BLaER1 (cell line): ENCODE results near the gene GSTM2.
A peak's percentile ranks its signal among the peaks of the same experiment; 100 is the strongest.

Experiments used
- H3K27ac ChIP-seq: shearing (Covaris generic); formaldehyde crosslinking; 2 replicates; pipeline ENCODE4 v1.8.1; 2022
- H3K27me3 ChIP-seq: shearing (Covaris generic); formaldehyde crosslinking; 2 replicates; pipeline ENCODE4 v1.8.1; 2022
- H3K36me3 ChIP-seq: shearing (Covaris generic); formaldehyde crosslinking; 2 replicates; pipeline ENCODE4 v1.8.1; 2022
- H3K4me1 ChIP-seq: shearing (Covaris generic); formaldehyde crosslinking; 2 replicates; pipeline ENCODE4 v1.8.1; 2022
- H3K4me2 ChIP-seq: shearing (Covaris generic); formaldehyde crosslinking; 2 replicates; pipeline ENCODE4 v1.8.1; 2022
- H3K4me3 ChIP-seq: shearing (Covaris generic); formaldehyde crosslinking; 2 replicates; pipeline ENCODE4 v1.8.1; 2022
- H3K9ac ChIP-seq: shearing (Covaris generic); formaldehyde crosslinking; 2 replicates; pipeline ENCODE4 v1.8.1; 2022
- H3K9me3 ChIP-seq: shearing (Covaris generic); formaldehyde crosslinking; 2 replicates; pipeline ENCODE4 v1.8.1; 2022
- H4K20me1 ChIP-seq: shearing (Covaris generic); formaldehyde crosslinking; 2 replicates; pipeline ENCODE4 v1.8.1; 2022
- Cebpa-rat ChIP-seq: shearing (Covaris generic); IDR thresholded peaks from 2 replicates; pipeline ENCODE4 v1.8.1; 2022

GSTM2 gene

GRCh38 chr1:109630081-109630897, 37.6 kb upstream of the GSTM2 start:
- Histone ChIP-seq H3K4me3 (no peak overlapping the region), H3K36me3 (peaks cover 69% of the 10 kb centered on the region), H3K27ac (no peak overlapping the region), H3K4me2 (no peak overlapping the region), H3K9ac (no peak overlapping the region), H3K4me1 (peaks cover 62% of the 10 kb centered on the region), H3K9me3 (no peaks in the 10 kb centered on the region), H4K20me1 (peaks cover 60% of the 10 kb centered on the region), H3K27me3 (no peaks in the 10 kb centered on the region)
- no peak for TF ChIP-seq Cebpa-rat

- H3K4me2 ChIP-seq: no peak overlapping the region
- H3K27me3 ChIP-seq: no peaks in the 10 kb centered on the region
- no peaks in the 10 kb centered on the region for H3K9me3 ChIP-seq
- 0 out of 2 replicates have a peak overlapping the region, but pooled peaks have one; percentile 13 for H3K27ac ChIP-seq
- H3K4me1 ChIP-seq: peaks cover 56% of the 10 kb centered on the region
- peaks cover 66% of the 10 kb centered on the region for H3K36me3 ChIP-seq
- no peak overlapping the region for H3K4me3 ChIP-seq
- no peak overlapping the region for H3K9ac ChIP-seq
- peaks cover 53% of the 10 kb centered on the region for H4K20me1 ChIP-seq
- no peak for TF ChIP-seq Cebpa-rat
Measured at GRCh38 chr1:109630898-109631512, 36.9 kb upstream of the GSTM2 start.

GRCh38 chr1:109631513-109632505, 36.0 kb upstream of the GSTM2 start:
- H3K4me1 ChIP-seq: peaks cover 55% of the 10 kb centered on the region
- peak overlapping the region; percentile 27; the same call in 1 of the 2 replicates for H3K9ac ChIP-seq
- no peaks in the 10 kb centered on the region for H3K27me3 ChIP-seq
- peaks cover 44% of the 10 kb centered on the region for H4K20me1 ChIP-seq
- H3K4me3 ChIP-seq: no peak overlapping the region
- no peaks in the 10 kb centered on the region for H3K9me3 ChIP-seq
- TF ChIP-seq Cebpa-rat: no peak
- H3K4me2 ChIP-seq: peak overlapping the region; percentile 22; the same call in 1 of the 2 replicates
- H3K36me3 ChIP-seq: peaks cover 58% of the 10 kb centered on the region
- 0 out of 2 replicates have a peak overlapping the region, but pooled peaks have one; percentile 13 for H3K27ac ChIP-seq

GRCh38 chr1:109632671-109633346, 35.0 kb upstream of the GSTM2 start:
- no peaks in the 10 kb centered on the region for H3K27me3 ChIP-seq
- H3K9me3 ChIP-seq: no peaks in the 10 kb centered on the region
- peak overlapping the region; percentile 27; the same call in 1 of the 2 replicates for H3K9ac ChIP-seq
- no peak for TF ChIP-seq Cebpa-rat
- H3K4me2 ChIP-seq: peak overlapping the region; percentile 22; the same call in 1 of the 2 replicates
- H3K4me3 ChIP-seq: no peak overlapping the region
- peaks cover 34% of the 10 kb centered on the region for H4K20me1 ChIP-seq
- no peak overlapping the region for H3K27ac ChIP-seq
- peaks cover 48% of the 10 kb centered on the region for H3K36me3 ChIP-seq
- H3K4me1 ChIP-seq: peaks cover 45% of the 10 kb centered on the region

- Histone ChIP-seq H3K9ac (no peak overlapping the region), H3K4me1 (peaks cover 30% of the 10 kb centered on the region)
Measured at GRCh38 chr1:109634292-109634691, 33.6 kb upstream of the GSTM2 start.

GRCh38 chr1:109634771-109635750, 32.8 kb upstream of the GSTM2 start:
- H3K9ac ChIP-seq: no peak overlapping the region
- no peak overlapping the region for H3K4me2 ChIP-seq
- H3K4me3 ChIP-seq: no peak overlapping the region

More at GRCh38 chr1:109634292-109634691, 33.6 kb upstream of the GSTM2 start:
- no peak overlapping the region for H3K4me3 ChIP-seq
- peaks cover 21% of the 10 kb centered on the region; the same call in 1 of the 2 replicates for H4K20me1 ChIP-seq
- no peak overlapping the region for H3K4me2 ChIP-seq
- H3K27ac ChIP-seq: no peak overlapping the region
- peaks cover 33% of the 10 kb centered on the region for H3K36me3 ChIP-seq
- no peaks in the 10 kb centered on the region for H3K27me3 ChIP-seq
- H3K9me3 ChIP-seq: no peaks in the 10 kb centered on the region
- TF ChIP-seq Cebpa-rat: no peak

GRCh38 chr1:109635862-109636200, 32.0 kb upstream of the GSTM2 start:
- TF ChIP-seq Cebpa-rat: no peak
- Histone ChIP-seq H4K20me1 (0 out of 2 replicates have a peak, but pooled peaks cover 13% of the 10 kb centered on the region), H3K9ac (no peak overlapping the region), H3K4me2 (no peak overlapping the region), H3K27me3 (no peaks in the 10 kb centered on the region), H3K36me3 (peaks cover 20% of the 10 kb centered on the region), H3K9me3 (no peaks in the 10 kb centered on the region), H3K4me1 (peaks cover 37% of the 10 kb centered on the region), H3K4me3 (no peak overlapping the region), H3K27ac (no peak overlapping the region)

More at GRCh38 chr1:109634771-109635750, 32.8 kb upstream of the GSTM2 start:
- Histone ChIP-seq H3K36me3 (peaks cover 26% of the 10 kb centered on the region), H3K27me3 (no peaks in the 10 kb centered on the region), H3K9me3 (no peaks in the 10 kb centered on the region), H4K20me1 (0 out of 2 replicates have a peak, but pooled peaks cover 15% of the 10 kb centered on the region), H3K27ac (no peak overlapping the region), H3K4me1 (peaks cover 32% of the 10 kb centered on the region)
- no peak for TF ChIP-seq Cebpa-rat
